SU-DHL-6 (cell line): ENCODE results near the gene ATP6V1B1.

Experiments
- CTCF ChIP-seq: fragments of 200-600 bp; sonication (generic); IDR thresholded peaks from one replicate; pipeline ENCODE4 v1.5.1; 2017; ENCODE audit warnings: antibody characterized with exemption, mild to moderate bottlenecking, low read length, moderate library complexity; ENCODE audit not compliant: insufficient read depth, poor library complexity, severe bottlenecking
- EZH2phosphoT487 ChIP-seq: fragments of 200-600 bp; sonication (generic), shearing (Covaris generic); conservative IDR thresholded peaks from 2 replicates; pipeline ENCODE4 v1.6.1; 2018; ENCODE audit warnings: mild to moderate bottlenecking, antibody characterized with exemption, low read length, moderate library complexity, mixed read lengths

GRCh38 chr2:70978341-70979179, 42.9 kb downstream of the ATP6V1B1 start, which contains the start of gene ANKRD53:
- TF ChIP-seq CTCF, result no peak
- no peak for TF ChIP-seq EZH2phosphoT487
